GM12875 (cell line): ENCODE data around the gene SUB1.
"Not testable (repeated sequence)": the region's sequence is repeated elsewhere in the genome, so short reads cannot be mapped to it uniquely, and the experiment has no call there.

ENCODE experiments used
- H3K4me3 ChIP-seq: one replicate; pipeline ENCODE4 v1.5.1; 2011; ENCODE audit warnings: low read depth, low read length, control low read depth
- TF ChIP-seq, protein P1 (sequence below): IDR thresholded peaks from 2 replicates; pipeline ENCODE4 v1.5.1; 2011; ENCODE audit warnings: low read depth, mild to moderate bottlenecking, control low read depth, inconsistent platforms, low read length, moderate library complexity, borderline replicate concordance; ENCODE audit not compliant: insufficient read depth

Gene SUB1

DNA sequence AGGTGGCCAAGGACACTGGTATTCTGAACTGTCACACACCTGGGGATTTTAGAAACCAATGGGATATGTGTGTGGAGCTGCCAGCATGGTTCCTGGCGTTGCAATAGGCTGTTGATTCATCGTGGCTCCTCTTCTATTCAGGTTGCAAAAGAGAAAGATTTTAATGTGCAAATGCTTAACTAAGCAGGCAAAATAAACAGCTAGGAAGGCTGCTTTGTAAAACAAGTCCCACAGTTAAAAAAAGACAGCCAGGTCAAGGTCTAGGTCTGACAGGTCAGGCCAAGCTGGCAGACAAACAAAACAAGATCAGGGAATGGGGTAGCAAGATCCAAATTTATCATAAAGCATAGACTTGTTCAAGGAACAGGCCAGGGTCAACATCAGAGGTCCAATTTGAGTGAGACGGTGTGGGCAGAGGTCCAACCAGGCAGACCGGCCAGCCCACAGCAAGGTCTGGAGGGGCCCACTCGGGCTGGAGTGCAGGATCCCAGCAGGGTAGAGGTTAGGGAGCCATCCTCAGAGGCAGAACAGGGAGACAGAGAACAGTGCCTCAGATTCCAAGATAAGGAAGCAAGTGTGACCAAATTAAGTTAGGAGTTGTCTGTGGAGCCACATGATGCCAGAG, 45.6 kb downstream of the SUB1 start:
- TF ChIP-seq, protein P1, sequence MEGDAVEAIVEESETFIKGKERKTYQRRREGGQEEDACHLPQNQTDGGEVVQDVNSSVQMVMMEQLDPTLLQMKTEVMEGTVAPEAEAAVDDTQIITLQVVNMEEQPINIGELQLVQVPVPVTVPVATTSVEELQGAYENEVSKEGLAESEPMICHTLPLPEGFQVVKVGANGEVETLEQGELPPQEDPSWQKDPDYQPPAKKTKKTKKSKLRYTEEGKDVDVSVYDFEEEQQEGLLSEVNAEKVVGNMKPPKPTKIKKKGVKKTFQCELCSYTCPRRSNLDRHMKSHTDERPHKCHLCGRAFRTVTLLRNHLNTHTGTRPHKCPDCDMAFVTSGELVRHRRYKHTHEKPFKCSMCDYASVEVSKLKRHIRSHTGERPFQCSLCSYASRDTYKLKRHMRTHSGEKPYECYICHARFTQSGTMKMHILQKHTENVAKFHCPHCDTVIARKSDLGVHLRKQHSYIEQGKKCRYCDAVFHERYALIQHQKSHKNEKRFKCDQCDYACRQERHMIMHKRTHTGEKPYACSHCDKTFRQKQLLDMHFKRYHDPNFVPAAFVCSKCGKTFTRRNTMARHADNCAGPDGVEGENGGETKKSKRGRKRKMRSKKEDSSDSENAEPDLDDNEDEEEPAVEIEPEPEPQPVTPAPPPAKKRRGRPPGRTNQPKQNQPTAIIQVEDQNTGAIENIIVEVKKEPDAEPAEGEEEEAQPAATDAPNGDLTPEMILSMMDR: no peak
- H3K4me3 ChIP-seq: no peak overlapping the region

DNA sequence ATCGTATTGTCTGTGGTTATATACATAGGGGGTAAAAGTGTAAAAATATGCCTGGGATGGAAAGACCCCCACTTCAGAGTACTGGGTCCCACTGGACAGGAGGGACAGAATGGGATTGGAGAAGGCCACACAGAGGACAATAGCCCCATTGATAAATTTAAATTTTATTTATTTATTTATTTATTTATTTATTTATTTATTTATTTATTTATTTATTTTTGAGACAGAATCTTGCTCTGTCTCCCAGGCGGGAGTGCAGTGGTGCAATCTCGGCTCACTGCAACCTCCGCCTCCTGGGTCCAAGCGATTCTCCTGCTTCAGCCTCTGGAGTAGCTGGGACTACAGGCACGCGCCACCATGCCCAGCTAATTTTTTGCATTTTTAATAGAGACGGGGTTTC, 47.7 kb downstream of the SUB1 start:
- not testable (repeated sequence) for H3K4me3 ChIP-seq

DNA sequence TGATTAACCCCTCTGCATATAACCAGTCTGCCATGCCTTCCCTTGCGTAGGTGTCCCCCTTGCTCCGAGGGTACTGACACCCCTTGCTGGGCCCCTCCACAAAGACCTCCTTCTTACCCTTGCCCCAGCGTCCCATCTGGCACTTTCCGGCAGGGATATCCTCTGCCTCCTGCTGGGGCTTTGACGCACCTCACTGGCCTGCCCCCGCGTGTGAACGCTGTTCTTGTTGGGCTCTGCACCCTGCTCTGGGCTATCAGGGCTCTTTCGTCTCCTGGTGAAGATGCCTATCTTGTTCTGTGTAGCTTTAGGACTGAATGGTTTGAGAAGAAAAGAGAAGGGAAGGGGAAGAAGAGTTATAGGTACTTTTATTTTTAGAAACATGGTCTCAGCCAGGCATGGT, 53.0 kb downstream of the SUB1 start:
- TF ChIP-seq, protein P1: no peak

DNA sequence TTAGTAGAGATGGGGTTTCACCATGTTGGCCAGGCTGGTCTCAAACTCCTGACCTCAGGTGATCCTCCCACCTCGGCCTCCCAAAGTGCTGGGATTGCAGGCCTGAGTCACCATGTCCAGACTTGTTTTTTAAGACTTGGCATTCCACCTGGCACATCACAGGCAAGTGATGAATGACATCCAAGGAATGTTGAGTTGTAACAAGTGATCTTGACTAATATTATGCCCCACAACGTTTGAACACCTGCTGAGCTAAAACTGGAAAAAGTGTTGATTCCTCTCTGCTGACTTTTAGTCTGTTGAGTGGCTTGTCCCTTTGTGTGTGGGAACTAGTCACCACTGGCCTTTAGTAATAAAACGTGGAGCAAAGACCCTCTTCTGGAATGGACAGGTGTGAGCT, 54.6 kb downstream of the SUB1 start:
- TF ChIP-seq, protein P1: no peak
- no peak overlapping the region for H3K4me3 ChIP-seq

More for the DNA sequence above, 53.0 kb downstream of the SUB1 start:
- H3K4me3 ChIP-seq: no peak overlapping the region

DNA sequence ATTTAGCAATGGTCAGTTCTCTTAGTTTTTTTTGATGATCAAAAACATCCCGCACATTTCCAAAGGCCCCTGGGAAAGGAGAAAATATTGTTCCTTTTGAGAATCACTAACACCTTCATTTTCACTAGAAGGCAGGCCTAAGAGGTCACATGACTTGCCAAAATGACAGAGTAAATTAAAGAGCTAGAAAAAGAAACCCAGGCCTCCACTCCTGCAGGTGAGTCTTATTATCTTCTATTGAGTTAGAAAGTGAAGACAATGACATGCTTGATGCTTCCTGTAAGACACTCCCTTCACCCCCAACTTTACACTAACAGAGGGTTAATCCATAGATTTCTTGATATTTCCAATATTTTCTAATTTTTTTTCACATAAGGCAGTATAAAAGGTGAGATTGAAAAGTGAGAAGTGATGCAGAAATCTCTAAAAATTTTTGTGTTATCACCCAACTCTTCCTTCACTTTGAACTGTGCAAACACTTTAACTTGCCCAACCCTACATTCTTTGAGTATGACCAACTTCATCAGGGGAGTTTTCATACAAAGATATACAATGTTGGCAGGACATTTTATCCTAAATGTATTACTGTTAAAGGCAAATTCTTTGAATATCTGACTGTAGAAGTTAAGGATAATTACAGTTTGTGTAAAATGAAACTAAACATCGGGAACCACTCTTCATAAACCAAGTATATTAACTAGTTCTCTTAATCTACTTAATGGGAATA, 57.1 kb downstream of the SUB1 start:
- TF ChIP-seq, protein P1: no peak
- no peak overlapping the region for H3K4me3 ChIP-seq

DNA sequence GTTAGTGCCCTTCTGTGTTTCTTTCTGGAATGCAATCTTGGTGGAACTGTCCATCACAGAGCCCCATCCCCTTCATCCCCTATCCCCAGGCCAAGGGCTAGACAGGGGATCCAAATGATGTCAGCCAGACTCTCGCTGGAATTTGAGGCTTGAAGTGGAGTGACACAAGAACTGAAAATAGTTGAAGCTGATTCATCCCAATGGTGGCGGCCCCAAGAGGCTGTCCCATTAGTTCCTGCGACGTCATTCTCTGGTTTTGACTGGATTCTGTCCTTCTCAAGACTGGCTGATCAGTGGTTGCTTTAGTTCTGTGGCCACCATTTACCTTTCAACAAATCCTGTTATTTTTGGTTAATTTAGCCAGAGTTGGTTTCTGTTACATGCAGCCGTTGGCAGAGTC, 59.9 kb downstream of the SUB1 start:
- TF ChIP-seq, protein P1: no peak
- no peak overlapping the region for H3K4me3 ChIP-seq

DNA sequence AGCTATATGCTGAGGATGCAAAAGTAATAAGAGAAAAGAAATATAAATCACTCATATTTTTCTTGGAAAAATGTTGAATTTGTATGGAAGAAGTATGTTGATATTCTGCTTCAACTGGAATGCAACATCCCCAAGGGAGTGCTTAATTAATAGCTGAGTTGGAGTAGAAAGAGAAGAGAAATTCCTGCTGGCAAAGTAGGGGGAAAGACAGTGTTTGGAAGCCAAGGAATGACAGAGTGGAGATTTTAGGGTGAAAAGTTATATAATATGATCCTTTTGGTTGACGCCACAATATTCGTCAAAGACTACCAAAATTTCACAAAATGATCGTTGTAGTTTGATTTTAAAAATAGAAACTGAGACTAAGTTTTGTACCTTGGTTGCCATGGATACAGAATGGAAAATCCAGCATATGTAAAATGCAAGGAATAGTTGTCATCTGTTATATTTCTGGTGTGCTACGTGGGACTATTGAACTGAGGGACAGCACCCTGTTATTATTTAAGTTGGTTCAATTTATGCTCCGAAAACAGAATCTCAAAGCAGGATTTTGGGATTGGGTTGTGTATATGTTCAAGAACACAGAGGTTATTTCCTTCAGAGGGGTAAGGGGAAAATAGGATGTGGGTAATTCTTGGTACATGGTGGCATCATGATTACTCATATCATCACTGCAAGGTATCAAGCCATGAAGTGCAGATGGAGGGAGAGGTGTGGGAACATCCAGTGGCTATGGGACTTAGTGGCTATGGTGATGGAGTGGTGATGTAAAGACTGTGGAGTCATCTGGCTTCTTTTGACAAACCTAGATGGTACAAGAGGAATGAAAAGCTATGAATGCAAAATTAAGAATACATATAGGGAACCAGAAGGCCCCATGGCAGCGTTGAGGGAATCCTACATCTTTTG, 61.0 kb downstream of the SUB1 start:
- TF ChIP-seq, protein P1: no peak
- no peak overlapping the region for H3K4me3 ChIP-seq
